ENCODE data around the gene NEK10. TPM values are rescaled to one million over a fixed set of nuclear protein-coding genes. Genes with fewer than 3 reads are reported as not detected.

Gene NEK10
- total RNA-seq, 1 donor from 2014 or later = 5.6 TPM

Other genes starting within 250 kb of the NEK10 start
- 102 and 159 TPM in 2 replicates for gene SLC4A7, start 115.0 kb upstream of the NEK10 start, total RNA-seq

All from pulmonary artery endothelial cell (primary cell).